Ramos (cell line): ENCODE results near the gene CPE.
"Not testable (repeated sequence)": the region's sequence is repeated elsewhere in the genome, so short reads cannot be mapped to it uniquely, and the experiment has no call there.

Source experiments
- in situ Hi-C: fragments of 300-500 bp; cut with MboI; formaldehyde crosslinking; loops from one replicate; pipeline ENCODE4 v1.14.3; 2022; ENCODE audit warnings: low sequenced_read_pairs; ENCODE audit not compliant: unreplicated experiment

The CPE gene

DNA sequence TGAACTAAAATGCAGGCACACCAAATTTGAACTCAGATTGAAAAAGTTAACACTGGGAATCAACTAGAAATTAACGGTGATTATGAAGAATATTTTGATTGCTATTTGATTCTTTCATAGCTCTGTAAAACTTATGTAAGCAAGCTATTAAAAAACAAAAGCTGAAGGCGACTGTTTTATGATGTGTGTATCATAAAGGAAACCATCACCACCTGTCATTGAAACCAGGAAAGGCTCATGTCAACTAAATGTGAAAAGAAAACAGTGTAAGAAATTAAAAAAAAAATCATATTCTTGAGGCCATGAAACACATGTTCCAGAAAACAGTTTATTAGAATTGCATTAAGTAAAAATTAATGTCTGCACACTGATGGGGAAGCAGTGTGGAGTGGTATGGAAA, 24.2 kb downstream of the CPE start:
- in situ Hi-C loops: no loop called here

DNA sequence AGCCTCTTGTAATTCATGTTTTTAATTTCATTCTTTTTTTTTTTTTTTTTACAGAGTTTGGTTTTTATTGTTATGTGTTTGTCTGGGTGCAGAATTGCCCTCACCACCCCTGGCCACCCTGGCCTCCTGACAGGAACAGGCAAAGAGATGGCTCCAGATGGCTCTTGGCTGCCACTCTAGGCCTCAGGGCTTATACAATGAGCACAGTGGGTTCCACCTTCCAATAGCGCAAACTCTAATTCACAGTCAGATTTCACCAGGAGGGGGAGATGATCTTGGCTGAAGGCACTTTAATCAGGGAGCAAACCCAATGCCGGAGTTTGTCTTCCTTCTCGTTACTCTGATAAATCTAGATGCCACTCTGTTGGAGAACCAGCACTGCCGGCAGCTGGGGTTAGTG, 24.8 kb downstream of the CPE start:
- in situ Hi-C loops: no loop called here

- in situ Hi-C loops: no loop called here
Measured at GRCh38 chr4:165404080-165404479, 25.3 kb downstream of the CPE start.

DNA sequence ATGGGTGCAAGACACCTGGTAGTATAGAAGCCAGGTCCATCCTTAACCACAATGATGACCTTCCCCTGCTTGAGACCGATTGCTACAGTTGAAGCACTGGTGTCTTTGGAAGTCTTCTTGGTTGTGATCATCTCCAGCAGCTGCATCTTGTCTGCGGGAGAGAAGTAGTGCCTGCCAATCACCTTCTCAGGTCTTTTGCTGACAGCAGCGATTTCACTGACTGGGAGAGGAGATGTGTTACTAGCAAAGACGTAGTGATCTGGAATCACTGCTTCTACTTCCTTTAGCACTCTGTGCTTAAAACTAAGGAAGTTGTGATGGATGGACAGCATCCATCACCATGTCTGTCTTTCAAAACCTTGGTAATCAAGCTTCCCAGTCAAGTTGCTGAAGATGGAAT, 25.9 kb downstream of the CPE start:
- in situ Hi-C loops: no loop called here

DNA sequence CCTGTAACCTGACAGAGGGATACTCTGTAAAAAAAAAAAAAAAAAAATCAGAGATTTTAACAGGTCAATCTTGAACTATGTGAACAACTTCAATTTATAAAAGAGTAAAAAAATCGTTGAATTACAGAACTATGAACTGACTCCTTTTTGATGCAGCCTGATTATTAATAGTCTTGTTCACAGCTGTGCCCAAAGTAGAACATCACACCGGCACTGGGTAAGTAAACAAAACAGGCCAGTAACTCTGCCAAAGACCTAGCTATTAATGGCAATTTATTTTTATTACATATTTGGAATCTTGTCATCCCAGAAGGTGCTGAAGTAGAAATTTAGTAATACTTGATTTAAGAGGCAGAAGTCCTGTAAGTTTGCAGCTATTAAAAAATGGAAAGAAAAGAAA, 31.4 kb downstream of the CPE start:
- in situ Hi-C loops: no loop called here

DNA sequence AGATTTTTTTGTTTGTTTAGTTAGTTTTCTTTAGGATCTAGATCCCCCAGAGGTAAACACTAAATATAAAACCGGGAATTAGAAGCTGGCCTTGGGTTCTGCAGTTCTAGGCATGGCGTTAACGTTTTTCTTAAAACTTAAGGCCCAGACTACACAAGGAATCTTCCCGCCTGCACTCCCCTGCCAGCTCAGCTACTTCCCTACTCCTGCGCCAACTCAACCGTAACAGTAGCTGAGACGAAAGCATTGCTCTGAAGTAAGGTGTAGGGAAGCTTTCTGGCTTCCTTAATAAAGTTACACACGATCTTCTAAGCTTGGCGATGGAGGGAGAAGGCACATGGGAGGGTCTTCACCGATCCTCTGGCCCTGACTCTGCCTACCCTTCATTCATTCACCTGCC, 37.1 kb downstream of the CPE start:
- in situ Hi-C loops: no loop called here

- in situ Hi-C loops: no loop called here
Measured at GRCh38 chr4:165418073-165418472, 39.3 kb downstream of the CPE start.

DNA sequence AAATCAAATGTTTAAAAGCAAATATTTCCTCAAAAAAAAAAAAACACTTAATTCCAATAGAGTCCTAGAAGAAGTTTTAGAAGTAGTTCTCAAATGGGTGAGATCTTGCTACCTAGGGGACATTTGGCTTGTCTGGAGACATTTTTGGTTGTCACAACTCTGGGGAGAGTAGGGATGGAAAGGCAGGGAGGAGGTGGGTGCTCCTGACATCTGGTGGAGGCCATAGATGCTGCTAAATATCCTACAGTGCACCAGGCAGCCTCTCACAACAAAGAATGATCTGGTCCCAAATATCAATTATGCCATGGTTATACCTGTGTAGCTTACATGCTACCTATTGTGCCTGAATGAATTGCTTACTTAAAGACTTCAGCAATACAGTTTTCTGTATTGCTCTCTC, 46.8 kb downstream of the CPE start:
- in situ Hi-C loops: no loop called here

- in situ Hi-C loops: no loop called here
Measured at GRCh38 chr4:165426331-165426730, 47.5 kb downstream of the CPE start.

DNA sequence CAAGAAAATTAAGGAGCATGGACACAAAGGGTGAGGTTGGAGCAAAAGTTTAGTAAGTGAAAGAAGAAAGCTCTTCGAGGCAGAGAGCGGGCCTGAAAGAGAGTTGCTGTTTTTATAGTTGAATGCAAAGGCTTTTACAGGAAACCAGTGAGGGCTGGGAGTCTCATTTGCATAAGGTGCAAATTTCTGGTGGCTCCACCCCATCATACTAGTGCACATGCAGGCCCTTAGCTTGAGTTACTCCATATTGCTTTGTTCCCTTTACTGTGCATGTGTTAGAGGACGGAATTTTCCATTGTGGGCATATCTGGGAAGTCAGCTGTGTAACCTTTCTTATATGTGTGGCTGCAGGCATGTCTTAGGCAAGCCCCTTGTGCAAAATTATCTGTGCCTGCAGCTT, 48.0 kb downstream of the CPE start:
- in situ Hi-C loops: no loop called here

GRCh38 chr4:165428957-165429356, 50.1 kb downstream of the CPE start:
- in situ Hi-C loops: no loop called here

GRCh38 chr4:165433529-165433928, 54.7 kb downstream of the CPE start:
- in situ Hi-C loops: no loop called here

DNA sequence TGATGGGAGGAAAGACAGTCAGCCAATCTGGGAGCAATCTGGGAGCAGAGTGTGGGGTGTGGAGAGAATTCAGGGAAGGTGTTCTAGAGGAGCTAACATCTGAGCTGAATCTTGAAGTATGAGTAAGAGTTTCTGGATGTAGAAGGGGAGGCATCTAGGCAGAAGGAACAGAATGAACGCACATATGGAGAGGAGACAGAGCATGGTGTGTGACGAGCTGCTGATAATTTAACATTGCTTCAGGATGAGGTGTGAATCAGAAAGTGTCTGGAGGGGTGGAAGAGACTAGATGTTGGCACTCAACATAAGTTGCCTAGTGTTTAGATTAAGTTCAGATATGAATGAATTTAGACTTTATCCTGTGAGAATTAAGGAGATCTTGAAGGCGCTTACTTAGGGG, 58.9 kb downstream of the CPE start:
- in situ Hi-C loops: no loop called here

GRCh38 chr4:165439344-165439743, 60.5 kb downstream of the CPE start:
- in situ Hi-C loops: no loop called here

- in situ Hi-C loops: no loop called here
Measured at GRCh38 chr4:165439981-165440380, 61.2 kb downstream of the CPE start.

- in situ Hi-C loops: no loop called here
Measured at GRCh38 chr4:165440415-165441158, 61.8 kb downstream of the CPE start.

DNA sequence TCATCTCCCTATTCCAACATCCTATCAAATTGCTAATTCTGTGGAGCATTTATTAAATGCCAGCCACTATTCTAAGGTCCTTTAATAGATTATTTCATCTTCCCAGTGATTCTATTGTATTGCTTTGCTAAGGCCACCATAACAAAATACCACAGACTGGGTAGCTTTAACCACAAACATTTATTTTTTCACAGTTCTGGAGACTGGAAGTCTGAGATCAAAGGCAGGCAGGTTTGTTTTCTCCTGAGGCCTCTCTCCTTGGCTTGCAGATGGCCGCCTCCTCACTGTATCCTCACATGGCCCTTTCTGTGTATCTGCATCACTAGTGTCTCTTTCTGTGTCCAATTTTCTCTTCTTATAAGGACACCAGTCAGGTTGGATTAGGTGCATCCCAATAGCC, 64.5 kb downstream of the CPE start:
- in situ Hi-C loops: no loop called here

DNA sequence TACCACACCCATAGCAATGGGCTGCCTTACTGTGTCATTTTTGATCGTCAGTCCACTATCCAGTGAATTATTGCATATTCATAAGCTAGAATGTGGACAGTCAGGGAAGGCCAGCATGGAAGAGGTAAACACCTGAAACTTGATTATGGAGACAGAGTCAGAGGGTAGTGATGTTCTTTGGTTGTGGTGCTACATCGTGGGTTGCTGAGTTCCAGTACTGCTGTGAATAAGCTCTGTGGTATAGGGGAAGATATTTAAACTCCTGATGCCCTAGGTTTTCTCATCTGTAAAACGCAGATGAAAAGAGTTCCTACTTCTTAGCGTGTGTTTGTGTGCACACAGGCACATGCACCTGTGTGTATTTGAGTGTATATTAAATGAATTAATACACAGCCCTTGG, 69.9 kb downstream of the CPE start:
- in situ Hi-C loops: no loop called here

- in situ Hi-C loops: no loop called here
Measured at GRCh38 chr4:165449333-165449732, 70.5 kb downstream of the CPE start.

GRCh38 chr4:165450871-165451270, 72.1 kb downstream of the CPE start:
- in situ Hi-C loops: no loop called here

- in situ Hi-C loops: not testable (repeated sequence)
Measured at GRCh38 chr4:165453140-165453539, 74.3 kb downstream of the CPE start.

GRCh38 chr4:165454426-165454825, 75.6 kb downstream of the CPE start:
- in situ Hi-C loops: no loop called here

GRCh38 chr4:165457793-165458192, 79.0 kb downstream of the CPE start:
- in situ Hi-C loops: no loop called here
